Measurements from ENCODE around the gene KRT38. TPM values are rescaled to one million over a fixed set of nuclear protein-coding genes. Genes with fewer than 3 reads are reported as not detected.

KRT38 gene
- total RNA-seq, 1 donor from 2014 or later, result not detected

- no peaks in the 10 kb centered on the region for H3K36me3 ChIP-seq (ENCODE audit: insufficient read depth, low read length)
- no peaks in the 10 kb centered on the region for H3K27me3 ChIP-seq (ENCODE audit: insufficient read depth, low read length)
- Mint-ChIP-seq H3K9me3 (ENCODE audit: unreplicated experiment) (no peaks in the 10 kb centered on the region), H3K27ac (ENCODE audit: unreplicated experiment) (no peak overlapping the region), H3K27me3 (ENCODE audit: low read depth, unreplicated experiment) (peaks cover 7% of the 10 kb centered on the region), H3K4me3 (ENCODE audit: unreplicated experiment) (no peak overlapping the region), H3K36me3 (ENCODE audit: low read depth, unreplicated experiment) (peaks cover 3% of the 10 kb centered on the region), H3K4me1 (ENCODE audit: low read depth, unreplicated experiment) (peaks cover 22% of the 10 kb centered on the region)
- no peaks in the 10 kb centered on the region for H3K9me3 ChIP-seq (ENCODE audit: insufficient read depth, low read depth, low read length)
- no peak overlapping the region for H2AFZ ChIP-seq (ENCODE audit: low read depth, low read length)
- peak overlapping the region; percentile 3 for H3K4me2 ChIP-seq (ENCODE audit: low read length)
- FAIRE-seq (peak; percentile 54), DNase-seq (ENCODE audit: low read depth) (peak; percentile 74)
- no peaks in the 10 kb centered on the region for H3K79me2 ChIP-seq (ENCODE audit: insufficient read depth, low read length)
- no peak overlapping the region for H3K4me3 ChIP-seq (ENCODE audit: insufficient read depth, low read depth, low read length)
- no peak for TF ChIP-seq EZH2 (IDR thresholded peaks at IDR 0.05; ENCODE audit: insufficient read depth, low read length)
- no peak for TF ChIP-seq CTCF (IDR thresholded peaks at IDR 0.05; ENCODE audit: insufficient read depth, low read depth, low read length)
- H3K4me1 ChIP-seq (ENCODE audit: insufficient read depth, low read length), result peaks cover 26% of the 10 kb centered on the region
- H3K9ac ChIP-seq (ENCODE audit: low read length), result no peak overlapping the region
- H4K20me1 ChIP-seq (ENCODE audit: insufficient read depth, low read length), result no peaks in the 10 kb centered on the region
- no peak overlapping the region for H3K27ac ChIP-seq (ENCODE audit: low read depth, low read length)
Observed at GRCh38 chr17:41421116-41421515, 19.7 kb downstream of the KRT38 start.

- Histone ChIP-seq H3K27ac (ENCODE audit: low read depth, low read length) (no peak overlapping the region), H3K9ac (ENCODE audit: low read length) (no peak overlapping the region), H3K79me2 (ENCODE audit: insufficient read depth, low read length) (no peaks in the 10 kb centered on the region), H2AFZ (ENCODE audit: low read depth, low read length) (no peak overlapping the region), H3K9me3 (ENCODE audit: insufficient read depth, low read depth, low read length) (no peaks in the 10 kb centered on the region), H3K4me1 (ENCODE audit: insufficient read depth, low read length) (peaks cover 31% of the 10 kb centered on the region), H4K20me1 (ENCODE audit: insufficient read depth, low read length) (no peaks in the 10 kb centered on the region), H3K27me3 (ENCODE audit: insufficient read depth, low read length) (no peaks in the 10 kb centered on the region), H3K4me2 (ENCODE audit: low read length) (no peak overlapping the region), H3K4me3 (ENCODE audit: insufficient read depth, low read depth, low read length) (no peak overlapping the region), H3K36me3 (ENCODE audit: insufficient read depth, low read length) (no peaks in the 10 kb centered on the region)
- Mint-ChIP-seq H3K36me3 (ENCODE audit: low read depth, unreplicated experiment) (peaks cover 3% of the 10 kb centered on the region), H3K4me1 (ENCODE audit: low read depth, unreplicated experiment) (peaks cover 32% of the 10 kb centered on the region), H3K9me3 (ENCODE audit: unreplicated experiment) (no peaks in the 10 kb centered on the region), H3K27ac (ENCODE audit: unreplicated experiment) (no peak overlapping the region), H3K4me3 (ENCODE audit: unreplicated experiment) (no peak overlapping the region), H3K27me3 (ENCODE audit: low read depth, unreplicated experiment) (peaks cover 7% of the 10 kb centered on the region)
- peak; percentile 31 for DNase-seq (ENCODE audit: low read depth)
- peak; percentile 62 for FAIRE-seq
- TF ChIP-seq EZH2 (IDR thresholded peaks at IDR 0.05; ENCODE audit: insufficient read depth, low read length) (no peak), CTCF (IDR thresholded peaks at IDR 0.05; ENCODE audit: insufficient read depth, low read depth, low read length) (no peak)
Observed at GRCh38 chr17:41420134-41420533, 20.6 kb downstream of the KRT38 start.

GRCh38 chr17:41419716-41420115 lies 21.1 kb downstream of the KRT38 start:
- no peak overlapping the region for H3K27ac Mint-ChIP-seq (ENCODE audit: unreplicated experiment)
- no peak overlapping the region for H3K27ac ChIP-seq (ENCODE audit: low read depth, low read length)
- no peak for DNase-seq (ENCODE audit: low read depth)
- no peaks in the 10 kb centered on the region for H3K27me3 ChIP-seq (ENCODE audit: insufficient read depth, low read length)
- H3K27me3 Mint-ChIP-seq (ENCODE audit: low read depth, unreplicated experiment), result peaks cover 7% of the 10 kb centered on the region
- H3K9ac ChIP-seq (ENCODE audit: low read length), result no peak overlapping the region
- peaks cover 2% of the 10 kb centered on the region for H3K36me3 Mint-ChIP-seq (ENCODE audit: low read depth, unreplicated experiment)
- peaks cover 31% of the 10 kb centered on the region for H3K4me1 ChIP-seq (ENCODE audit: insufficient read depth, low read length)
- peaks cover 34% of the 10 kb centered on the region for H3K4me1 Mint-ChIP-seq (ENCODE audit: low read depth, unreplicated experiment)
- H3K9me3 ChIP-seq (ENCODE audit: insufficient read depth, low read depth, low read length), result no peaks in the 10 kb centered on the region
- no peak for FAIRE-seq
- no peak overlapping the region for H2AFZ ChIP-seq (ENCODE audit: low read depth, low read length)
- H3K79me2 ChIP-seq (ENCODE audit: insufficient read depth, low read length), result no peaks in the 10 kb centered on the region
- no peak overlapping the region for H3K4me3 ChIP-seq (ENCODE audit: insufficient read depth, low read depth, low read length)
- TF ChIP-seq CTCF (IDR thresholded peaks at IDR 0.05; ENCODE audit: insufficient read depth, low read depth, low read length) (no peak), EZH2 (IDR thresholded peaks at IDR 0.05; ENCODE audit: insufficient read depth, low read length) (no peak)
- no peaks in the 10 kb centered on the region for H3K36me3 ChIP-seq (ENCODE audit: insufficient read depth, low read length)
- H3K4me2 ChIP-seq (ENCODE audit: low read length), result no peak overlapping the region
- no peak overlapping the region for H3K4me3 Mint-ChIP-seq (ENCODE audit: unreplicated experiment)
- no peaks in the 10 kb centered on the region for H4K20me1 ChIP-seq (ENCODE audit: insufficient read depth, low read length)
- no peaks in the 10 kb centered on the region for H3K9me3 Mint-ChIP-seq (ENCODE audit: unreplicated experiment)
